Measurements from ENCODE around the gene SDK1.

The SDK1 gene

GRCh38 chr7:3300651-3301448 lies at the start of gene SDK1:
TSS of gene SDK1 (plus strand) at chr7:3301252. CDS start at chr7:3301587, 335 bp downstream.
- peak; percentile 86 for DNase-seq (ENCODE audit: low spot score)

- no peak for DNase-seq (ENCODE audit: low spot score)
Measured at GRCh38 chr7:3254718-3255117, 46.3 kb upstream of the SDK1 start.

DNA sequence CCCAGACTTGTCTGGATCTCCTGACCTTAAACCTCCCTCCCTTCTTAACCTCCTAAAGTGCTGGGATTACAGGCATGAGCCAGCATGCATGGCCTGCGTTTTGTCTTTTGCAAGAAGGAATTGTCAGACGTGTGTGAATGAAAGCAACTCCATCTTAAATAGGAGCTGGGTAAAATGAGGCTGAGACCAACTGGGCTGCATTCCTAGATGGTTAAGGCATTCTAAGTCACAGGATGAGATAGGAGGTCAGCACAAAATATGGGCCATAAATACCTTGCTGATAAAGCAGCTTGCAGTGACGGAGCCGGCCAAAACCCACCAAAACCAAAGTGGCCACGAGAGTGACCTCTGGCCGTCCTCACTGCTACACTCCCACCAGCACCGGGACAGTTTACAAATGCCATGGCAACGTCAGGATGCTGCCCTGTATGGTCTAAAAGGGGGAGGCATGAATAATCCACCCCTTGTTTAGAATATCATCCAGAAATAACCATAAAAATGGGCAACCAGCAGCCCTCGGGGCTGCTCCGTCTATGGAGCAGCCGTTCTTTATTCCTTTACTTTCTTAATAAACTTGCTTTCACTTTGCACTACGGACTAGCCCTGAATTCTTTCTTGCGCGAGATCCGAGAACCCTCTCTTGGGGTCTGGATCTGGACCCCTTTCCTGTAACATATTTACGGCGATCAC lies 41.2 kb upstream of the SDK1 start:
- DNase-seq (ENCODE audit: low spot score) = no peak

GRCh38 chr7:3260401-3260715 lies 40.7 kb upstream of the SDK1 start:
- DNase-seq (ENCODE audit: low spot score) = no peak

GRCh38 chr7:3264693-3265339 lies 36.2 kb upstream of the SDK1 start:
- no peak for DNase-seq (ENCODE audit: low spot score)

- DNase-seq (ENCODE audit: low spot score) = no peak
Measured at GRCh38 chr7:3265388-3265787, 35.7 kb upstream of the SDK1 start.

- no peak for DNase-seq (ENCODE audit: low spot score)
Measured at GRCh38 chr7:3266240-3266639, 34.8 kb upstream of the SDK1 start.

- DNase-seq (ENCODE audit: low spot score) = no peak
Measured at GRCh38 chr7:3267966-3268690, 32.9 kb upstream of the SDK1 start.

GRCh38 chr7:3270362-3270761 lies 30.7 kb upstream of the SDK1 start:
- DNase-seq (ENCODE audit: low spot score) = no peak

DNA sequence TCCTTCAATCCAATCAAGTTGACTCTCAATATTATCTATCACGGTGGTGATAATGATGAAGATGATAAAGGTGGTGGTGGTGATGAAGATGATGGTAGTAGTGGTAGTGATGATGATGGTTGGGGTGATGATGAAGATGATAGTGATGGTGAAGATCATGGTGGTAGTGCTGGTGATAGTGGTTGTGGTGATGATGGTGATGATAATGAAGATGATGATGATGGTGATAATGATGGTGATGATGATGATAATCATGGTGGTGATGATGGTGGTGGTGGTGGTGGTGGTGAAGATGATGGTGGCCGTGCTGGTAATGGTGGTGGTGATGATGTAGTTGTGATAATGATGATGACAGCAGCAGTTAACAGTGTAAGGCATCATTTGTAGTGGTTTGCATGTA lies 29.8 kb upstream of the SDK1 start:
- no peak for DNase-seq (ENCODE audit: low spot score)

DNA sequence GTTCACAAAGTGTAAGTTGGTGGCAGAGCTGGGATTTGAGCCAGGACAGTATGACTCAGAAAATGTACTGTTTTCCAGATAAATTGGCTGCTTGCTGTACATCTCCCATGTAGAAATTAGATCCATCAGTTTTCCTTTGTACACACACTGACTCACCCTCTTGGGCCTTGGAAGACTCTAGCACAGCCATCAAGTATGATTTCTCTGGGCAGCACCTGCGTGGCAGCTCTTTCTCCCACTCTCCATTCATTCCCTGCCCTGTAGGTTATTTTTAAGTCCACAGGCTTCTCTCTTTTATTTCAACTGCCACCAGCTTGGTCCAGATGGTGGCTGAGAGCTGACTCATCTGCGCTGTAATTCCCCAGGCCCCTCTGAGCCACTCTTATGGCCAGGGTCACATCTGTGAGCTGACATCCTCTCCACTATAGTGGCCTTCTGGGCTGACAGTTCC lies 28.3 kb upstream of the SDK1 start:
- DNase-seq (ENCODE audit: low spot score) = no peak

- no peak for DNase-seq (ENCODE audit: low spot score)
Measured at GRCh38 chr7:3274131-3274530, 26.9 kb upstream of the SDK1 start.

GRCh38 chr7:3277604-3278572 lies 23.2 kb upstream of the SDK1 start:
- no peak for DNase-seq (ENCODE audit: low spot score)

GRCh38 chr7:3279147-3279818 lies 21.8 kb upstream of the SDK1 start:
- DNase-seq (ENCODE audit: low spot score) = no peak

DNA sequence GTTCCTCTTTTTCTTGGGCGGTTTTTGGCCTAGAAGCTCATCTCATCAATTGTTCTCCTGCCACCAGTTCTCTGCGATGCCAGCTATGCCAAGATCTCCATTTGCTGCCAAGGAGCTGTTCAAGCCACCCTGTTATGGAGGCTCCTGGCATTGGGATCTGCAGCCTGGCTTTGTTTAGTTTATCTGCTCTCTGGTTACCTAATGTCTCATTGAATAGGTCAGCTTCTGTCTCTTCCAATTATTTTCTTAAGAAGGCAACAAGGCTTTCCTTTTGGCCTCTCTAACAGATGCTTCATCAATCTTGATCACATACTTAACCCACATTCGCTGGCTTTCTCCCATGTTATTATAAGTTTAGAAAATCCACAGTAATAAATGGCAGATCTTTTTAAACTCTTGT lies 20.6 kb upstream of the SDK1 start:
- DNase-seq (ENCODE audit: low spot score) = no peak

DNA sequence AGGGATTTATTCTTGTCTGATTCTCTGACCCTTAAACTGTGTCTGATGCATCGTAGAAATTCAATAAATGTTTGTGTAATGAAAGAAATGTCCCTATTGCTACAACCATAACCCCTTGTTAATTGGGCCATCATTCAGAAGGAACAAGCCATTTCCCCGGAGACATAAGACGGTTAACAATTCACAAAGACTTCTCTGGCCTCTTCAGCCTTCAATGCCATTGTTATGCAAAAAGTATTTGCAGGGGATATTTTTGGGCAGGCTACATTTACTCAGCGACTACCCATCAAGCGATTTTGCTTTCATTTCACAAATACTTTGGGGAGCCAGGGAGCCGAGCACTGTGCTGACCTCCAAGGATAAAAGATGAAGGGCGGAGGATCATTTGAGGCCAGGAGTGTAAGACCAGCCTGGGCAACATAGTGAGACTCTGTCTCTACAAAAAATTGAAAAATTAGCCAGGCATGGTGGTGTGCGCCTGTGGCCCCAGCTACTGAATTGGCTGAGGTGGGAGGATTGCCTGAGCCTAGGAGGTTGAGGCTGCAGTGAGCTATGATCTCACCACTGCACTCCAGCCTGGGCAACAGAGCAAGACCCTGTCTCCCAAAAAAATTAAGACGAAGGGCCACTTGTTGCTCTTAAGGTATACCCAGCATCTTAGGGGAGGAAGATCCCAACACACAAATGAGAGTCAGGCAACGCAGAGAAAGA lies 20.0 kb upstream of the SDK1 start:
- DNase-seq (ENCODE audit: low spot score) = no peak

DNA sequence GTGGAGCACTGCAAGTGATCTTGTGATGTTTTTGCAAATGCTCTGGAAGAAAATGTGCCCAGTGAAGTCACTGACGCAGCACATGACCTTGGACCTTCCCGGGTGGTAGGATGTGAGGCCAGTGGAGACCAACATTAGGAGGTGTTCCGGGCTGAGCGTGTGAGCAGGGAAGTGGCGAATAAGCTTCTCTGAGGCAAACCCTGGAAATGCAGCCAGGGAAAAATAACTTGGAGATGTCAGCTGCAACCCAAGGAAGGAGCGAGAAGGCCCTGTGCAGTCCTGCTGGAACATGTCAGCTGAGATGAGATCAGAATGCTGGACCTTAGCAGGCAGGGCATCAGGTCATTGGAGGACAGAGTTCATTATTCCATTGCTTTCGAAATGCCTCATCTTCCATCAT lies 18.6 kb upstream of the SDK1 start:
- DNase-seq (ENCODE audit: low spot score) = no peak

DNA sequence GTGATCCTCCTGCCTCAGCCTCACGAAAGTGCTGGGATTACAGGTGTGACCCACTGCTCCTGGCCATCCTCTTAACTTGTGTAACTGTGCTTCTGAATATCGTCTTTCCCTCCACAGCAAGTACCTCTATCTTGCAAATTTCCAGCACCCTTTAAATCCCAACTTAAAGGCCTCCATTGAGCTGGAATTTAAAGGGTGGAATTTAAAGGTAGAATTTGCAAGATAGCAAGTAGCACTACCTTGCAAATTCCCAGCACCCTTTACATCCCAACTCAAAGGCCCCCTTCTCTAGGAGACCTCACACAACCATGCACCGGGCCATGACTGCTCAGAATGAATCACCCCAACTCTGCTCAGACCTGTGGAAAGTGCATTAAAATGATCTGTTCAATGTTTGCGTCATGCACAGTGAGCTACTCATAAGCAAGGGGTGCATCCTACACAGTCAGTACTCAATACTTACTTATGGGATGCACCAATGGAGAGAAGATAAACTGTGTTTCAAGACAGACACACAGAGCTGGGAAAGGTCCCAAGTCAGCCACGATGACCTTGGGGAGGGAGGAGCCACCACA lies 17.8 kb upstream of the SDK1 start:
- DNase-seq (ENCODE audit: low spot score) = no peak

- no peak for DNase-seq (ENCODE audit: low spot score)
Measured at GRCh38 chr7:3285652-3286051, 15.4 kb upstream of the SDK1 start.

GRCh38 chr7:3289996-3290395 lies 11.1 kb upstream of the SDK1 start:
- no peak for DNase-seq (ENCODE audit: low spot score)

Measured in globus pallidus (tissue), 1 donor.